Right lung (tissue), 5 donors: Measurements from ENCODE around the gene PRDM15. TPM values are rescaled to one million over a fixed set of nuclear protein-coding genes. Genes with fewer than 3 reads are reported as not detected.

Source experiments
- DNase-seq, 2 donors: peaks; one replicate each; pipeline ENCODE4 v3.0.0-alpha.2; 2013
- polyA plus RNA-seq, 5 donors: library from polyadenylated mRNA; unstranded; fragments of 120-200 nt; gene quantifications; one replicate each; pipeline versions ENCODE4 v1.2.1 to v1.2.3, GENCODE V29; 2013; ENCODE audit warnings: inconsistent platforms in 1 of 5, low replicate concordance in 1 of 5; ENCODE audit not compliant: insufficient read length in 5 of 5, insufficient read depth in 1 of 5

The PRDM15 gene
- polyA plus RNA-seq, 5 donors, result 5.5 to 7.4 (median 6.4) TPM

DNA sequence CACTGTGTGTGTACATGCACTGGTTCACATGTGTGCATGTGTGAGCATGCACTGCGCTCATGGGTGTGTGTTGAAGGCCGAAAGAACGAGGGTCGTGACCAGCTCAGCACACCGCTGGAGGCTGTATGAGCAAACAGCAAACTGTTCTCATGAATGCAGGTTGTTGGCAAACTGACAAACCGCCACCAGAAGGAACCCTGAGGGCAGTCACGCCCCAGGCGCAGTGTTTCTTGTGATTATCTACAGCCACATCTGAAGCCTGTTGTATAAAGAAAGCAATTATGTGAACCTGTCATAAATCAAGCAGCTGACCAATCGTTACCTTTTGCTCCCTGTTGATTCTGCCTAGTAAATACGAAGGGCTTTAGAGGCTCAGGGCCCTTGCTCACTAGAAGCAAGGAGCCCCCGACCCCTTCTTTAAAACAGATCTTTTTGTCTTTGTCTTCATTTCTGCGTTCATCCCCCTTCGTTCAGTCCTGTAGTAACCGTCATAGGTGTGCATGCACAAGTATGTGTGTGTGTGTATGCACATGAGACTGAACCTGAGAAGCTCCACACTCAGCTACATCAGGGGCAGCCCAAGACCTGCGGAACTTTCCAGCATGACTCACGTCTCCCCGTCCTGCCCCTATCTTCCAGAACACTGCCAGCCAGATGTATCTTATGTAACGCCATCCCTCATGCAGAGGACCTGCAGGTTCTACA lies 95.5 kb downstream of the PRDM15 start:
- no peak for DNase-seq

DNA sequence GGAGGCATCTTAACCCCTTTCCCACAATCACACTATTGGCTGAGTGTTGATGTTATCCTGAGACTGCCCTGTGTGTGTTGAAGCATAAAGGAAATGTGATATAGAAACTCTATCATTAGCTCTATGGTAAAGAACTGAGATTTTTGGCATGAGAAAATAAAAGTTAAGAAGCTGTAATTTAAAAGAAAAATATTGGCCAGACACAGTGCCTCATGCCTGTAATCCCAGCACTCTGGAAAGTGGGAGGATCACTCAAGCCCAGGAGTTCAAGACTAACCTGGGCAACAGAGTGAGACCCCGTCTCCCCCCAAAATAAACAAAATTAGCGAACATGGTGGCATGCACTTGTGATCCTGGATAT lies 98.1 kb downstream of the PRDM15 start:
- no peak for DNase-seq

GRCh38 chr21:41780337-41781049 lies 98.7 kb downstream of the PRDM15 start:
- DNase-seq, result no peak

DNA sequence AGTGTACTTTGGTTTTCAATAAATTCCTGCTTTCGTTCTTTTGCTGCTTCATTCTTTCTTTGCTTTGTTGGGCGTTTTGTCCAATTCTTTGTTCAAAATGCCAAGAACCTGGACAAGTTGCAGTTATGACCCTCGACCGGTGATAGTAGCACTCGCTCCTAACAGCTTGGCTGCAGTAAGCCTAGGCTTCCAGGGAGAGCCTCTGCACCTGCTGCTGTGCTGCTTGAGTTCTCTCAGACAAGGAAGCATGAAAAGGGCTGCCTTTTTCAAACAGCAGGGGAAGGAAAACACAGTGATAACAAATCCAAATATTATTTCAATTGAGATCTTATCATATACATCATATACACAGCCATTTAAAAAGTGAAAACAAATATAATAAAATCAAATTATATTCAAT lies 99.5 kb downstream of the PRDM15 start:
- no peak for DNase-seq

GRCh38 chr21:41778930-41779600 lies 100.1 kb downstream of the PRDM15 start:
- DNase-seq, result no peak

DNA sequence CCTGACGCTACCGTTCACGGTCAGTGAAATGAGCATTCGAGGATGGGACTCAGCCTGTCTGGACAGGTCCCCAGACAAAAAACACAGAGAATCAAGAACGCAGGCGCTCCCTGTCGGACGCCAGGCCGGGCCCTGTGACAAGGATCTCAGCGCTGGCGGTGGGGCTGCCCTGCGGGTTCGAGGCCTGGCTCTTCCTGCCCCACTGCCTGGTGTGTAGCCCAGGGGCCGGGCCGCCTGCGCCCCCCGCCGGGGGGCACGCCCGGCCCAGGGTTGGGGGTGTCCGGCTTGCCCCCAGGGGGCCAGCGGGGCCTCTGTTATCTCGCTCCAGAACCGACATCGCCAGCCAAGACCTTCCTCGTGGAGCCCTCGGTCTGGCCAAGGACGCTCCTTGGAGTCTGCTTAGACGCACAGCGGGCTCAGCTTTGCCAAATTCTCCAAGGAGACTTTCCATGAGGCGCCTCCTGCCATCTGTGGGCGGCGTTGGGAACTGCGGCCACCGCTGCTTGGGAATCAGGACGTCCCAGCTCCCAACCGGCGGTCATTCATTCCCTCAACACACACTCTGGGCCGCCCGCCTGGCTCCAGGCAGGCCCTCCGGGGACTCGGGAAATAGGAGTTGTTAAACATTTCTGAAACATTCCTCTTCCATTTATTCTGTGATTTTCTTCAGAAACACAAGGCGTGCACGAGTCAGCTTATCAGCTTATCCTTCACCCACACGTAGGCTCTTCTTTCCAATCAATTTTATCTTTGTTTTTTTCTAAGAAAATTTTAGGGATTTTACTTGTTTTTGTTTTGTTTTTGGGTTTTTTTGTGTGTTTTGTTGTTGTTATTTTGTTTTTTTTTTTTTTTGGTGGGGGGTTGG lies 101.0 kb downstream of the PRDM15 start:
- peak; percentile 67 to 83 for DNase-seq

- DNase-seq, result no peak
Observed at GRCh38 chr21:41776778-41777177, 102.4 kb downstream of the PRDM15 start.

- DNase-seq, result no peak
Observed at GRCh38 chr21:41775149-41775472, 104.0 kb downstream of the PRDM15 start.

DNA sequence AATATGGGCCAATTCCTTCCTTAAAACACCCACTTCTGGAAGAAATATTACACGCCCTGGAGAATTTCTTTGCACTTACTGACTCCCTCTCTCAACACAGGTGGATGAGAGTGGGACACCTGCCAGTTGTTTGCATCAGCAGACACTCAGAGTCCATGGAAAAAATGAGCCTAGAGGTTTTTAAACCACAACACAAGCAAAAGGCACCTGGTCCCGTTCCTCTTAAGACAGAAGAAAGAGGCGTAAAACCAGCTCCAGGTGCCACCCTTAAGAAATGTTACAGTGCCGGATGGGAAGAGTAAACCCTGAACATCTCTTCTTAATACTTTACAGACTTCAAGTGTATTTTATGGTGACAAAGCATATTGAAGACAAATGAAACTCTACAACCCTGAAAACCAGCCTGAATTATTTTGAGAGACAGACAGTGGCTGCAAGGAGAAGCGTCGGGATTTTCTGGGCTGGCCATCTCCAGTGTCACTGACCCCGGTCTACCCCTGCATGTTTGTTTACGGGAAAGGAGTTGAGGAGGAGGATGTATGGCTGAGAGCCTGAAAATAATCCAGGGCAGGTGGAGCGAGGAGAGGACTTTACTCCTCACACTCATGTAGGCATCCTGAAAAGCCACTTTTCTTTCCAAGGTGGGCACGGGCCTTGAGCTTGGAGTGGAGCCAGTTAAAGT lies 104.5 kb downstream of the PRDM15 start:
- no peak for DNase-seq

- DNase-seq, result no peak
Observed at GRCh38 chr21:41772351-41773080, 106.6 kb downstream of the PRDM15 start.

DNA sequence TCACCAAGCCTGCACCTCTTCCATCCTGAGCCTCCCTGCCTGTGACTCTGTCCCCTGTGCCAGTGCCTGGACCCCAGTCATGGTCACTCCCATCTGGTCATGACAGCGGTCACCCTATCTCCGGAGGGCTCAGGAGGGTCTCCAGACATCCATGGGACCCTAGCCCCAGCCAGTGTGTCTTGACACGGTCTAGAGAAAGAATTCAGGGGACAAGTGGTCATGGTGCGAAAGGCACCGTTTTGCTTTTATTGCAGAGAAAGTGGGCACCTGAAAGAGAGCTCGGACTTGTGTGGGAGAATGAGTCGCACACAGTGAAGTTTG lies 107.6 kb downstream of the PRDM15 start:
- DNase-seq, result no peak

DNA sequence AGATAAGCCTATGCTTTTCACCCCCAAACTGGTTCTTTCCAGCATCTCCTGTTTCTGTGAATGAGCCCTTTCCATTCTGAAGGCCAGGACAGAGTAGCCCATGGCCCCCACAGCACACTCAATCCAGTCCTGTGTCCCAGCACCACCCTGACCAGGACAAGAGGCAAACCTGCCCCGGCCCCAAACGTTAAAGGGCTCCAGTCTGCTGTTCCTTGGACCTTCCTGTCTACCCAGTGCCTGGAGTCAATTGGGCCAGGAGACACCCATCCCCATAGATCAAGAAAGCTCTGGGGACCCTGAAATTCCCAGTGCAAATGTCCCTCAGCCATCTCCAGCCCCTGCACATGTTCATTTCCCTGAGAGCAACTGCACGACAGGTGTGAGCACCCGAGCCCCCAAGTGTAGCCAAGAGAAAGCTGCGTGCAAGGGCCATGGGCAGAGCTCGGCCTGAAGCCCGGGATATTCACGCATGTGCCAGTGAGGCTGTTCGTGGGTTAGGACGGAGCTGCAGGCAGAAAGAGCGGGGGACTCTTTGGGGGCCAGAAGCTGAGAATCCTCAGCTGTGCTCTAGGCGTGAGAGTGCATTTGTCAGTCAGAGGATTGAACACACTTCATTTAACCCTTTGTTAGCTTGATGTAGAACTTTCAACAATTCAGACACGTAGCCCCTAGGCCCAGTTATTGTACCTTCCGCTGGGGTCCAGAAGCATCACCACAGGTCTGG lies 108.1 kb downstream of the PRDM15 start:
- no peak for DNase-seq

DNA sequence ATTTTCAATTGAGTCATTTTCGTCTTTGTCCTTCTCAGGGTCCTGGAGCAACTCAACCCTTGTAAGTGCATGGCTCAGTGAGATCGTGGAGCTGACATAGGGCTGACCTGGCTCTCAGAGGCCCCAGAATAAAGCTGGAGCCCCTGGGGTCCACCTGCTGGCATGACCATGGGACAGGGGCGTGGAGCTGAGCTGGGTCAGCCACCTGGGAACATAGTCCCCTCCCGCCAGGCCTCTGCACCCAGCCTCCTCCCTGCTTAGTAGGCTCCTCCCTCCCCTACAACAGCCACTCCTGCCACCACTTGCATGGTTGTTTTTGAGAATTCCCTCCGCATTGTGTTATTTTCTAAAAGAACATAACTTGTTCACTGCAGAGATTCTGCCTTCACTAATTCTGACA lies 109.2 kb downstream of the PRDM15 start:
- no peak for DNase-seq

GRCh38 chr21:41769521-41769920 lies 109.6 kb downstream of the PRDM15 start:
- DNase-seq, result no peak

DNA sequence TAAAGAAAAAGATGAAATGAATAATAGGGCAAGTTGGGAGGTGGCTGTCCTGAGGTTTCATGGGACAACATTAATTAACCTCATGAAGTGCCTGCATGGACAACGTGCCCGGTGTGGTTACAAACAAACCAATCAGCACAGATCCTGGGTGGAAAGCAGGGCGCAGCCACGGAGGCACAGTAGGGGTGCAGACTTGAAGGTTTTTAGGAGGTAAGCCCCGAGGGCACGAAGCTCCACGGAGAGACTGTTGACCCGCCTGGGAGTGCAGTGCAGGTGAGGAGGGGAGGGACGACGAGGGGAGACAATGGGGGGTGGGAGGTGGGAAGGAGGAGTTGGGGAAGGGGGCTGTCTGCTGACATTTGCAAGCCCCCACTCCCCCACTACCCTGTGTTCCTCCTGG lies 110.0 kb downstream of the PRDM15 start:
- no peak for DNase-seq

DNA sequence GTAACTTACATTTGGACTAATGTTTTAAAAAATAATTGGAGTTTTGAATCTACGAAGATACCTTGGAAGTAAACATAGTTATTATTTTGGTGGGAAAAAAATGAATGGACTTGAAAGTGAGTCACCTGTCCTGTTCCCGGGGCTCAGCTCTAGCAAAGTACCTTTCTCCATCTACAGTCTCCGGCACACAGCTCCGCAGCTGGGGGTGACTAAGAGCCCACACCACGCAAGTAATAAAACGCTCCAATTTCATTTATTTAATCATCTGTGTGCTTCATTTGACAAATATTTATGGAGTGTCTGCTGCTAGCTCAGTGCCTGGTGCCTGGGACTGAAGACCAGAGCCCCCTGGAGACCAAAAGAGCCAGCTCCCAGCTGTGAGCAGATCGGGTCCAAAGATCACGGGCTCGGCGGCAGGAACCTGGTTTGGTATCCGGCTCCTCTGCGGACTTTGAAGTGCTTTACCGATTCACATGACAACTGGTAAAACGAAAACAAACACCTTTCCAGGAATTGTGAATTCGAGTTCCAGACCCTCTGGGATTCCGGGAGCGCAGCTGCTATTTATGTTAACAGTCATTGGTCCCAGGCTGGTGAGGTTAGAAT lies 110.6 kb downstream of the PRDM15 start:
- DNase-seq, result no peak

- no peak for DNase-seq
Observed at GRCh38 chr21:41767606-41768436, 111.3 kb downstream of the PRDM15 start.

DNA sequence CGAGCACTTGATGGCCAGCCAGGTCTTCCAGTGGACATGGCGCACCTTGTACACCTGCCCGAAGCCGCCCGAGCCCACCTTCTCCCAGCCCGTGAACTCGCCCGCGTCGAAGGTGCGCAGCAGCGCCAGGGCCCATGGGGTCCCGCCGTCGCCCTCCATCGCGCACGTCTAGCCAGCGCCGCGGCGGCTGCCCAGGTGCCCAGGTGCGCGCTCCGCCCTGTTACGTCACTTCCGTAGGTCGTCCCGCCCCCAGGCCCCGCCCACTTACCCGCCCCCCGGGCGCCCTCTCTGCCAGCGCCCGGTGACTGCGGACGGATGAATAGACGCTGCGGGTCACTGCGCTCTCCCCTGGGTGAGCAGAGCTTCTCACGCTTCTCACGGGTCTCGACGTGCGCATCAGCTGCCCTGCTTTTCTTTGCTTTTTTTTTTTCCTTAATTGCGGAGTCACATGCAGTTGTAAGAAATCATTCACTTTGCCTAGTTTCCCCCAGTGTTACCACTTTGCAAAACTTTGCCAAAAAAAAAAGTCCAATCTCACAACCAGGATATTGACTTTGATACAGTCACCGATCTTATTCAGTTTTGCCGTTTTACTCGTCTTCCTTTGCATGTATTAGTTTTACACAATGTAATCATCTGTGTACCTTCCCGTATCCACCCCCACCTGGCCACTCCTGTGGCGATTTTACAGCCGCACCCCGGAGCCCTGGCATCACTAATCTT lies 112.1 kb downstream of the PRDM15 start, which contains the start of gene RIPK4:
Gene RIPK4, minus strand, starts transcription at position 170 of the 723 bp plus-strand sequence. Its CDS starts 11 bp downstream, at position 159.
- peak in 1 of 2 donors; percentile 62 for DNase-seq
